ENCODE measurements around the gene MYBPH. TPM values are rescaled to one million over a fixed set of nuclear protein-coding genes. Genes with fewer than 3 reads are reported as not detected.

Gene MYBPH
- polyA plus RNA-seq, 1 donor = 0.45 TPM

DNA sequence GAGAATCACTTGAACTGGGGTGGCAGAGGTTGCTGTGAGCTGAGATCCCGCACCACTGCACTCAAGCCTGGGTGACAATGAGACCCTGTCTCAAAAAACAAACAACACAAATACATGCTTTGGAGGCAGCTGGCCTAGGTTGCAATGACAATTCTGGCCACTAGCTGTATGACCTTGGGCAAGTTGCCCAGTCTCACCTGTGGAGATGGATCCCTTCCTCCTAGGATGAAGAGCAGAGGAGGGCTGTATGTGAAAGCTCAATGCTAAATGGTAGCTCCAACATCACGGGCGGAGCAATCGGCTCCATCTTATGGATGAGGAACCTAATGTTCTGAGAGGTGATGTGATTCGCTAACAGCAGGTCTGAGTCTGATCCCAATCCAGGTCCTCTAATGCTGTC lies 27.5 kb downstream of the MYBPH start:
- no peak for DNase-seq
- WGBS (ENCODE audit: insufficient coverage, low lambda C conversion rate) = no CpG with 5 or more reads among the region's 5 CpGs
- H3K4me1 ChIP-seq (ENCODE audit: control insufficient read depth, insufficient read depth, low read length) = no peaks in the 10 kb centered on the region
- no peaks in the 10 kb centered on the region for H3K27me3 ChIP-seq (ENCODE audit: control insufficient read depth, insufficient read depth, low read length)
- no peaks in the 10 kb centered on the region for H3K36me3 ChIP-seq (ENCODE audit: control insufficient read depth, insufficient read depth, low read length)
- H3K4me3 ChIP-seq (ENCODE audit: low read length) = no peak overlapping the region
- H3K9me3 ChIP-seq (ENCODE audit: control insufficient read depth, low read depth, low read length) = no peaks in the 10 kb centered on the region
- H3K27ac ChIP-seq (ENCODE audit: low read length) = no peak overlapping the region

DNA sequence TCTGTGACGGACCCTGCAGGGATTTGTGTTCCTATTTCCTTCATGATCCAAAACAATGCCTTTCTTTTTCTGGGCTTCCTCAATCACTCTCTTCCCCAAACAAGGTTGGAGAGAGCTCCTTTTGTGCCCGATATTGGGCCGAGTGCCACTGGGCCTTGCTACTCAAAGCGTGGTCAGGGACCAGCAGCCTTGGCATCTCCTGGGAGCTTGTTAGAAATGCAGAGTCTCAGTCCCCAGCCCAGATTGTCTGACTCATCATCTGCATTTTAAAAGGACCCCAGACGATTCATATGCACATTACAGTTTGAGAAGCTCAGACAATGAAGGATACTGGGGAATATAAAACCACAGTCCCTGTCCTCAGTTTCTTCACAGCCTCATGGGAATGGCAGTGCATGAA lies 28.2 kb downstream of the MYBPH start:
- WGBS (ENCODE audit: insufficient coverage, low lambda C conversion rate) = 100% methylated on average over 1 of the region's 5 CpGs
- no peaks in the 10 kb centered on the region for H3K36me3 ChIP-seq (ENCODE audit: control insufficient read depth, insufficient read depth, low read length)
- no peak overlapping the region for H3K27ac ChIP-seq (ENCODE audit: low read length)
- DNase-seq = no peak
- H3K4me3 ChIP-seq (ENCODE audit: low read length) = no peak overlapping the region
- H3K27me3 ChIP-seq (ENCODE audit: control insufficient read depth, insufficient read depth, low read length) = no peaks in the 10 kb centered on the region
- no peaks in the 10 kb centered on the region for H3K4me1 ChIP-seq (ENCODE audit: control insufficient read depth, insufficient read depth, low read length)
- no peaks in the 10 kb centered on the region for H3K9me3 ChIP-seq (ENCODE audit: control insufficient read depth, low read depth, low read length)

DNA sequence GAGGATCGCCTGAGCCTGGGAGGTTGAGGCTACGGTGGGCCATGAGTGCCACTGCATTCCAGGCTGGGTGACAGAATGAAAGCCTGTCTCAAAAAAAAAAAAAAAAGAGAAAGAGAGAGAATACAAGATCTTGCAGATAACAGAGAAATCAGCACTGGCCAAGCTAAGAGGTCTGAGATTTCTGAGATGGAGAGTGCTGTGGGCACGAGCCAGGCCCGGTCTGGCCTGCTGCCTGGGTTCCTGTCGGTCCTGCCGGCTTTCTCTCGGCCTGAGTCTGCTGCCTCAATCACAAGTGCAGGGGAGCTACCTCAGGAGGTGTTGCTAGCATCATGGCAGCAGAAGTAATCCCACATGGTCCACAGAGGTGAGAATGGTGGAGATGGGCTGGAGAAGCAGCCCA lies 29.1 kb downstream of the MYBPH start:
- Histone ChIP-seq H3K9me3 (ENCODE audit: control insufficient read depth, low read depth, low read length) (no peaks in the 10 kb centered on the region), H3K27me3 (ENCODE audit: control insufficient read depth, insufficient read depth, low read length) (no peaks in the 10 kb centered on the region), H3K4me3 (ENCODE audit: low read length) (no peak overlapping the region), H3K27ac (ENCODE audit: low read length) (no peak overlapping the region), H3K4me1 (ENCODE audit: control insufficient read depth, insufficient read depth, low read length) (no peaks in the 10 kb centered on the region), H3K36me3 (ENCODE audit: control insufficient read depth, insufficient read depth, low read length) (no peaks in the 10 kb centered on the region)
- no CpG with 5 or more reads among the region's 7 CpGs for WGBS (ENCODE audit: insufficient coverage, low lambda C conversion rate)
- no peak for DNase-seq

DNA sequence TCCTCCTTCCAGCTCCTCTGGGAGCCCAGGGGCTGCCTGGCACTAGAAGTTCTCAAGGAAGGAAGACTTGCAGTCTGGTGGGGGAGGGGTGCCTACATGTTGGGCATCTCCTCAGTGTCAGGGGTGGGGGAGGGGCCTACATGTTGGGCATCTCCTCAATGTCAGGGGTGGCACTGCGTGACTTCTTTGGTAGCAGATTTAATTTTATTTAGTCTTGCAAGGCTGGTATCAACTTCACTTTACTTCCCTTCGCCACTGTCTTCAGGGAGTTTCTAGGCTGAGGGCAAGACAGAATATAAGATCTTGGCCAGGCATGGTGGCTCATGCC lies 29.6 kb downstream of the MYBPH start:
- H3K4me3 ChIP-seq (ENCODE audit: low read length) = no peak overlapping the region
- H3K9me3 ChIP-seq (ENCODE audit: control insufficient read depth, low read depth, low read length) = no peaks in the 10 kb centered on the region
- no peaks in the 10 kb centered on the region for H3K36me3 ChIP-seq (ENCODE audit: control insufficient read depth, insufficient read depth, low read length)
- DNase-seq = no peak
- no peak overlapping the region for H3K27ac ChIP-seq (ENCODE audit: low read length)
- no peaks in the 10 kb centered on the region for H3K27me3 ChIP-seq (ENCODE audit: control insufficient read depth, insufficient read depth, low read length)
- no peaks in the 10 kb centered on the region for H3K4me1 ChIP-seq (ENCODE audit: control insufficient read depth, insufficient read depth, low read length)
- WGBS (ENCODE audit: insufficient coverage, low lambda C conversion rate) = no CpG with 5 or more reads among the region's 2 CpGs

DNA sequence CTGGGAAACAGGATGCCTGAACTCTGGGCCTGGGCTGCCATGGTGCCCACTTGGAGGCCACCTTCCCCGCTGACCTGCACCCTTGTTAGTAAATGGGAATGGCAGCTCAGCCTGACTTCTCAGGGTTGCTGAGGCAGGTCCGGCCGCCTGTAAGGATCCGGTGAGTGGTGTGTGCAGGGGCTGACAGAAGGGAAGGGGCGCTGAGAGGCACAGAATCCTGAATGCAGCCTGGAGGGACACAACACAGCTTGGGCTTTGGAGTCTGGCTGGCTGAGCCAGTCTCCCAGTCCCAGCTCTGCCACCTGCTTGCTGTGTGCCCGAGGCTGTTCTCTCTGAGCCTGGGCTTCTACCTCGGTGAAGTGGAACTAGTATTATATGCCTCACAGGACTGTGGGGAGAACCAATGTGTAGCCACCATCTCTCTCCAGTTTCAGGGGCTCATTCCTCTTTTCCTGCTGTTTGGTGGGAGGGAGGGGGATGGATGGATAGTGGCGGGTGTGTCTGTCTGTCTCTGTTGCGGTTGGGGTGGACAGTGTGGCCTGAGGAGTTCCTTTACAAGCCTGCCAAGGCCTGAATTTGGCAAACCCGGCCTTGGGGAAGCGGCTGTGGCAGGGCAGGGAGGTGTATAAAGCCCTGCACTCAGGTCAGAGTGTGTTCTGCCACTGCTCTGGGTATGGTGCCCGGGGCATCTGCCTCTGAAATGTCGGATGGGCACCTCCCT lies 30.1 kb downstream of the MYBPH start:
- H3K27ac ChIP-seq (ENCODE audit: low read length) = no peak overlapping the region
- DNase-seq = no peak
- H3K9me3 ChIP-seq (ENCODE audit: control insufficient read depth, low read depth, low read length) = no peaks in the 10 kb centered on the region
- no peaks in the 10 kb centered on the region for H3K4me1 ChIP-seq (ENCODE audit: control insufficient read depth, insufficient read depth, low read length)
- WGBS (ENCODE audit: insufficient coverage, low lambda C conversion rate) = no CpG with 5 or more reads among the region's 13 CpGs
- H3K4me3 ChIP-seq (ENCODE audit: low read length) = no peak overlapping the region
- no peaks in the 10 kb centered on the region for H3K36me3 ChIP-seq (ENCODE audit: control insufficient read depth, insufficient read depth, low read length)
- no peaks in the 10 kb centered on the region for H3K27me3 ChIP-seq (ENCODE audit: control insufficient read depth, insufficient read depth, low read length)

DNA sequence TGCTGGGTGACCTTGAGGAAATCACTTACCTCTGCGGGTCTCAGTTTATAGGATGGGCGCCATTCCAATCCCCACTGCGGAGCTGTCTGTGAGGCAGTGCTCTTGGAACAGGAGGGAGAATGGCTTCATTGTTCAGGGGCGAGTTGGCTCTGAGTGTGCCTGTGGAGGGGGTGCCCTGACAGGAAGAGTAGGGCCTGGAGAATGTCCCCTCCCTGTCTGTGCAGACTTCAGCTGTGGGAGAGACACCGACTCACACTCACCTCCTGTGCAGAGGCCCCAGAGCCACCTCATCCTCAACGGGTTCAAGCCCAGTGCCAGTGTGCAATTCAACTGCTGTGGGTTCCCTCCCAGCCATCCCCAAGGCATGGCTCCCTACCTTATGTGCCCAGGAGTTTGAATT lies 31.0 kb downstream of the MYBPH start:
- no peak for DNase-seq
- no CpG with 5 or more reads among the region's 6 CpGs for WGBS (ENCODE audit: insufficient coverage, low lambda C conversion rate)
- Histone ChIP-seq H3K27me3 (ENCODE audit: control insufficient read depth, insufficient read depth, low read length) (no peaks in the 10 kb centered on the region), H3K4me1 (ENCODE audit: control insufficient read depth, insufficient read depth, low read length) (no peaks in the 10 kb centered on the region), H3K36me3 (ENCODE audit: control insufficient read depth, insufficient read depth, low read length) (no peaks in the 10 kb centered on the region), H3K9me3 (ENCODE audit: control insufficient read depth, low read depth, low read length) (no peaks in the 10 kb centered on the region), H3K4me3 (ENCODE audit: low read length) (no peak overlapping the region), H3K27ac (ENCODE audit: low read length) (no peak overlapping the region)

DNA sequence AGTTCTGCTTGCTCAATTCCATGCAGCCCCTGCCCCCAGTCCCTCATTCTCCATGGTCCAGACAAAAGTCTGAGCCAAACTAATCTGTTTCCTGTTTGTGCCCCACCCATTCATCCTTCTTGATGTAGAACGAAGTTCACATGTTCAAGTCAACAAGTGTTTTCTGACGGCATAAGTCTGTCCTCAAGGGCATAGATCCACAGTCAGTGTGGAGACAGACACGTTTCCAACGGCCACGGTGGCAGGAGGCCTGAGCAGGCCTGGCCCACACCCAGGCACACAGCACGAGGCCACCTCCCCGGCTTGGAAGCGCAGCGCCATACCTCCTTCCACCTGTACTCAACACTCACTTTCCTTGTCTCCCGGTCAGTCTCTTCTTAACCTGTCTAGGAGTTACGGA lies 32.0 kb downstream of the MYBPH start:
- no peaks in the 10 kb centered on the region for H3K9me3 ChIP-seq (ENCODE audit: control insufficient read depth, low read depth, low read length)
- H3K4me3 ChIP-seq (ENCODE audit: low read length) = no peak overlapping the region
- no peaks in the 10 kb centered on the region for H3K36me3 ChIP-seq (ENCODE audit: control insufficient read depth, insufficient read depth, low read length)
- no peak overlapping the region for H3K27ac ChIP-seq (ENCODE audit: low read length)
- no peaks in the 10 kb centered on the region for H3K4me1 ChIP-seq (ENCODE audit: control insufficient read depth, insufficient read depth, low read length)
- no CpG with 5 or more reads among the region's 11 CpGs for WGBS (ENCODE audit: insufficient coverage, low lambda C conversion rate)
- no peaks in the 10 kb centered on the region for H3K27me3 ChIP-seq (ENCODE audit: control insufficient read depth, insufficient read depth, low read length)
- DNase-seq = no peak

DNA sequence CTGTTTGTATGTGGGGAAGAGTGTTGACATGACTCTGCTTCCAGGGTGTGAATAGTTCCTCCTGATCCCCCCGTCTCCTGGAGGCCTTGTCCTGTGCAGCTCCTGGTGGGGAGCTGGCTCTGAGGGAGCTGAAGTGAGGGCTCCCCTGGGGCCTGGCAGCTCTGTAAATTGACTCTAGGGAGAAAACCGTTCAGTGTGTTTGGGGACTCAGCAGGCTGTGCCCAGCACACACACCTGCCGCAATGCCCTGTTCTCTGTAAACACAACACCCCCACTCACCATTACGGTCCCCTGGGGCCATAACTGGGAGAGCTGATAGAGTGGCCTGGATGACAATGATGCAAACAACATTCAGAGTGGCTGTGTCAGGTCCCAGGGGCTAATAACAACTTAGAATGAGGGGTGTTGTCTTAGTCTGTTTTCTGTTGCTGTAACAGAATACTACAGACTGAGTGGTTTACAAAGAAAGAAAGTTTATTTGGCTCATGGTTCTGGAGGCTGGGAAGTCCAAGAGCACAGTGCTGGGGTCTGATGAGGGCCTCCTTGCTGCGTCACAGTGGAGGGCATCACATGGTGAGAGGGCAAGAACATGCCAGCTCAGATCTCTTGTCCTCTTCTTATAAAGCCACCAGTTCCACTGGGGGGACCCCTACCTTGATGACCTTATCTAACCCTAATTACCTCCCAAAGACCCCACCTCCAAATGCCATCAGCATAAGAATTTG lies 32.8 kb downstream of the MYBPH start:
- H3K4me1 ChIP-seq (ENCODE audit: control insufficient read depth, insufficient read depth, low read length) = no peaks in the 10 kb centered on the region
- no peak overlapping the region for H3K27ac ChIP-seq (ENCODE audit: low read length)
- DNase-seq = no peak
- H3K36me3 ChIP-seq (ENCODE audit: control insufficient read depth, insufficient read depth, low read length) = no peaks in the 10 kb centered on the region
- no CpG with 5 or more reads among the region's 5 CpGs for WGBS (ENCODE audit: insufficient coverage, low lambda C conversion rate)
- no peaks in the 10 kb centered on the region for H3K27me3 ChIP-seq (ENCODE audit: control insufficient read depth, insufficient read depth, low read length)
- no peaks in the 10 kb centered on the region for H3K9me3 ChIP-seq (ENCODE audit: control insufficient read depth, low read depth, low read length)
- H3K4me3 ChIP-seq (ENCODE audit: low read length) = no peak overlapping the region

DNA sequence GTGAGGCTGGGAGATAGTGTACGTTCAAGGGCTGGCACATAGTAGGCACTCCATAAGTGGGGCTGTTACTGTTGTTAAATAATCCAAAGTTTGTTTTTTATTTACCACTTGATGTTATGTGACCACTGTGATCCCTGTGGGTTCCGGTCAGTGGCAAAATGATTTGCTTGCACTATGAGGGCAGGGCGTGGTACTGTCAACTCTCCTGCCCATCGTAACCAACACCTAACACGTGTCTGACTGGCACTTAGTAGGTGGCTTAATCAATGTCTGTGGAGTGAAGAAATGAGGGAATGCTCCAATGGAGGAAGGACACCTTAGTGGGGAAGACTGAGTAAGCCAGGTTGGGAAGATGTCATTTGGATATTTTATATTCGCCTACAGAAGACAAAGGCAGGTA lies 33.5 kb downstream of the MYBPH start:
- Histone ChIP-seq H3K4me1 (ENCODE audit: control insufficient read depth, insufficient read depth, low read length) (no peaks in the 10 kb centered on the region), H3K4me3 (ENCODE audit: low read length) (no peak overlapping the region), H3K27ac (ENCODE audit: low read length) (no peak overlapping the region), H3K9me3 (ENCODE audit: control insufficient read depth, low read depth, low read length) (no peaks in the 10 kb centered on the region), H3K36me3 (ENCODE audit: control insufficient read depth, insufficient read depth, low read length) (no peaks in the 10 kb centered on the region), H3K27me3 (ENCODE audit: control insufficient read depth, insufficient read depth, low read length) (no peaks in the 10 kb centered on the region)
- no peak for DNase-seq
- no CpG with 5 or more reads among the region's 6 CpGs for WGBS (ENCODE audit: insufficient coverage, low lambda C conversion rate)

DNA sequence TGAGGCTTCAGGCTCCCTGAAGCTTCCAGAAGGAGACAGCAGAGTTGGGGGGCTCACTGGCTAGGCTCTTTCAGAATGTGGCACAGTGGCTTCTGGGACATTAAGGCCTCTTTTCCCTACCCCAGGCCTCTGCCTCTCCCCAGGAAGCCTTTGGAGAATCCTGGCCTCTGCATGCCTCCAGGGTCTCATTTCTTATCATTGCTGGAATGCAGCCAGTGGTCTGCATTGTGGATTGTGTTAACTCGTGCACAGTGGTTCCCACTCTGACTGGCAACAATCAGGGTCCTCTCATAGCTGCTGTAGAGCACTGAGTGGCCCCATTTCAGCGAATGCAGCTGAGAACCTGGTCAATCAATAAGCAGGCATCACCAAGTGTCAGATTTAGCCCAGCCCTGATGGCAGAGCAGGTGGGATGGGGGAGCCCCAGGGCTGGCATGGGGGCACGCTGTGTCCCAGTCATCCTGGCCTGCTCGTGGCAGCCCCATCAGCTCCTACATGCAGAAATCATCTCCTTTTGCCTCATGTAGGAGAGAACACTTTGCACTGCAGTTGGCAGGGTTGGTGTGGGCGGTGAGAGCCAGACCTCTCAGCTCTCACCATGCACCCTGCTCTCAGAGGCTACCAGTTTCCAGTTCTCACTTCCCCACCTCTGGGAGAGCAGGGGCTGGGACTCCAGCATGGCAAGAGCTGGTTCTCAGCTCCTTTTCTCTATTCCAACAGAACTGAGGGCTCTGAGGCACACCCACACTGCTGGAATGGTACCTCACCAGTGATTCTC lies 34.7 kb downstream of the MYBPH start:
- Histone ChIP-seq H3K27me3 (ENCODE audit: control insufficient read depth, insufficient read depth, low read length) (no peaks in the 10 kb centered on the region), H3K4me1 (ENCODE audit: control insufficient read depth, insufficient read depth, low read length) (no peaks in the 10 kb centered on the region), H3K36me3 (ENCODE audit: control insufficient read depth, insufficient read depth, low read length) (no peaks in the 10 kb centered on the region), H3K4me3 (ENCODE audit: low read length) (no peak overlapping the region), H3K27ac (ENCODE audit: low read length) (no peak overlapping the region), H3K9me3 (ENCODE audit: control insufficient read depth, low read depth, low read length) (no peaks in the 10 kb centered on the region)
- no CpG with 5 or more reads among the region's 5 CpGs for WGBS (ENCODE audit: insufficient coverage, low lambda C conversion rate)
- DNase-seq = no peak

Measured in large intestine (tissue), 3 donors.